DMS79 (cell line): ENCODE data around the gene CCL4.
"Not testable (repeated sequence)": the region's sequence is repeated elsewhere in the genome, so short reads cannot be mapped to it uniquely, and the experiment has no call there.

Experiments used
- DNase-seq: peaks from one replicate; lab custom pipeline; 2025; lab: John Stamatoyannopoulos, UW

CCL4 gene

DNA sequence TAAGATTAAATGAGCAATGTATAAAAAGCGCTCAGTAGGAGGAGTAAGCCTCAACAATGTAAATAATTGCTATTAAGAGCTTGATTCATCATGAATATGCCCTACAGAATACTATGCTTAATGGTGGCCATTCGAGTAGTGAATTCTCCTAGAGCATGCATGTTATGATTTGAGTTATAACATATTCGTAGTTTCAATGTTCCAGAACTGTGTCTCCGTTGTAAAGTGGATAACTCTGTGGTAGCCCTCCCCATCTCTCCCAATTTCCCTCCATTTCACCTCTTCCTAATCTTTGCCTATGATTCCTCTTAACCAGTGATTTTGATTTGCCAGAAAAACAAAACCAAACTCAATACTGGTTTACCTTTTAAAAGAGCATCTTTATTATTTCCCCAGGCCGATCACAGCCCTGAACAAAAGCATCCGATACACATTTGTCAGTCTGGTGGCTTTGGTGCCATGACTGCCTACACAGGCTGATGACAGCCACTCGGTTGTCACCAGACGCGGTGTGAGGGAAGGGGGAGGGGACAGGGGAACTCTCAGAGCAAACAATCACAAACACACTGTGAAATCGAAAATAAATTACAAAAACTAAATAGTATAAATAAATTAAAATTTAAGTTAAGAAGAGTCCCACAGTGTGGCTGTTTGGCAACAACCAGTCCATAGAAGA lies 15.6 kb upstream of the CCL4 start:
- not testable (repeated sequence) for DNase-seq

DNA sequence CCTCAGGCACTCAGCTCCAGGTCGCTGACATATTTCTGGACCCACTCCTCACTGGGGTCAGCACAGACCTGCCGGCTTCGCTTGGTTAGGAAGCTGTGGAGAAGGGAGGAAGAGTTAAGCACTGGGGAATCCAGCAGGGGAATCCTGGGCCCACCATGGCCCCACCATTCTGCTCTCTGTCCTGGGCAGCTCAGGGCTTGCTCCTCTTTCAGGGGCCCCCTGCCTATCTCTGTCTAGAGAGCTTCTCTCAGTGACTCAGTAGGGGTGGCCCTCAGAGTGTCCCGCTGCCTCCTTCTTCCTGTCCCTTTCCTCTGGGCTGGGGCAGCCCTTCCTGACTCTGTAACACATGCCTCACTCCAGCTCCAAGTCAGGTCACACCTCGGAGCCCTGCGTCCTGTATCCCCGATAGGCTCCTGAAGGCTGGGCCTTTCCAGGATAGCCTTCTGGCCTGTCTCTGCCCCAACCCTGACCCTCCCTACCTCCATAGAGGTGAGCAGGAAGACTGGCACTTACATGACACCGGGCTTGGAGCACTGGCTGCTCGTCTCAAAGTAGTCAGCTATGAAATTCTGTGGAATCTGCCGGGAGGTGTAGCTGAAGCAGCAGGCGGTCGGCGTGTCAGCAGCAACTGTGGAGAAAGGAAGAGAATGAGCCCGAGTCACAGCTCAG lies 14.8 kb upstream of the CCL4 start:
- DNase-seq: no peak

DNA sequence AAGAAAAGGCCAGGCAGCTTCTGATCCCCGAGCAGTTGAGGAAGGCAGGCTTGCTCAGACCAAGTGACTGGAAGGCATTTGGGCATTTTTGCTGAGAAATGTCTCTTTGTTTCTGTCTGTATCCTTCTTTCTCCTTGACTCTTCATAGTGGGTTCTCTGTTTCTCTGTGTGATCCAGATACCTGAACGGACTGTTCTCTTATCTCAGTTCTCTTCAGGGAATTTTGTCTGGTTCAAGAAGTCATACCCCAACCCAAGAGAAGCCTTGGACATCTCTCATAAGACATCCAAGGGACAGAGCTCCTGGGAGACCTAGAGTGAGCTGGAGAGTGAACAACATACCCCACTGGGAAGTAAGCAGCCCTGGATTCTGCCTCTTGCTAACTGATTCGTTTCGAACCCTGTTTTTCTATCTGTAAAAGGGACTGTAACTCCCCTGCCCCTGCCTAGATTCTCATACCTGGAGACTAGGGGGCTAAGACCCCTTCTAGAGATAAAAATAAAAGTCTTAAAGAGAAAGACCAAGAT lies 14.2 kb upstream of the CCL4 start:
- no peak for DNase-seq

DNA sequence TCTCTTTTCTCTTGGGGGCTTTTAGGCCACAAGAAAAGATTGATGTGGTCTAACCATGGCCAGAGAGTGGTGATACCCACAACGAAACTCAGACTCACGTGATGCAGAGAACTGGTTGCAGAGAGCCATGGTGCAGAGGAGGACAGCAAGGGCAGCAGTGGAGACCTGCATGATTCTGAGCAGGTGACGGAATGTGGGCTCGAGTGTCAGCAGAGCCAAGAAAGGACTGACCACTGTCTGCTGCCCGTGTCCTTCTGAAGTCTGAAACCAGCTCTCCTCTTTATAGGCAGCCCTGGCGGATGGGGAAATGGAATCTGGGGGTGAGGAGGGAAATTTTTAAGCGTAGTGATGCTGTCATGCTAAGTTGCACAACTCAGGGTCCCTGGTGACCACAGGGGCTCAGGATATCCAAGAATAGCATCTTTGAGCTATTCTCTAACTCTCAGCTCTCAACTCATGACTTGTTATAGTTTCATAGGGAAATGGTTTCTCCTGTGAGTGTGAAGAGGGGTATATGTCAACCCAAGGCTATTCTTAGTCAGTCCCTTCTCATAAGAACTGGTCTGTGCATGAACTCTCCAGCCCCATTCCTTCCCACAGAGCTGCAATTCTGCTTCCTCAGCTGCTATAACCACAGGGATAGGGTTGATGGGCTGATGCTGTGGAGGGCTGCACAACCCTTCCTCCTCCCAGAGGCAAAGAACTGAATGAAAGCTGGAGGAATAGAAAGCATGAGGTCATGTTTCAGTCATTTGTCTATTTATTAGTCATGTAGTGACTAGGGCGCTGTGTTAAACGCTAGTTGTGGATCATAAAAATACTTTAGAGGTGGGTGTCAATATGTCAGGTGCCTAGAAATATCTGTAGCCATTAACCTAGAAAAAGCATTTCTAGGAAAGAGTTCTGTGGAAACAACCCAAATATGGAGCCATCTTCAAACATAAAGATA lies 13.5 kb upstream of the CCL4 start, which contains the start of gene CCL3:
TSS of gene CCL3 (minus strand) at position 256 of the 949 bp plus-strand sequence. CDS start at position 171, 85 bp downstream.
- DNase-seq: no peak

DNA sequence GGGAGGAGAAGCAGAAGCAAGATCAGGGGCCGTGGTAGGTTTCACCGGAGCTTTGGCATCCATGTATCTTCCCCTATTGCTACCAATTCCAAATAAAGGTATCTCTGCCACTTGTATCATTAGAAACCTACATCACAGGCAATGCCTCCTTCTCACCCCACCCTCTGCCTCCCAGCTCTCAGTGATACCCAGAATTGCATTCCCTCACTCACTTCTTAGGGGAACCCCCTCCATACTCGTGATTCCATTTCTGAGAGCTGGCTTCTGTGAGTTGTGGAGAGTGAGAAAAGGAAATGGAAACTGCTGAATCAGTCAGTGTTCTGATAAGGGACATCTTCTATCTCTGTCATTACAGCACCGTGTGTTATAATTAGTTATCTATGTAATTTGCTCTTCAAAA lies 11.4 kb upstream of the CCL4 start:
- DNase-seq: no peak

DNA sequence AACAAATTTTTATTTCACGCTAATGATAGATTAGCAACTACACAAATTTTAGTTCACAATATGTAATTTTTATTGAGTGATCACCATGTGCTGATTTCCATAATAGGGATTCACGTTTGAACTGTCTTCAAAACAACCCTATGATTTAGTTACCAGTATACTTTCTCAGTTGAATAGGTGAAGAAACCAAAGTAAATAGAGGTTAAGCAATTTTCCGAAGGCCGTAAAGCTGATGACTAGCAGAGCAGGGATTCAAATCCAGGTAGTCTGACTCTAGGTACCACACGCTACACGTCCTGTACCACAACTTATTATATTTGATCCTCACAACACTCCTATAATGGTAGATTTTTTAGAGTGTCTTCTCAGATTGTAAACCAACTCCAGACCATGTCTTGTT lies 10.9 kb upstream of the CCL4 start:
- not testable (repeated sequence) for DNase-seq

DNA sequence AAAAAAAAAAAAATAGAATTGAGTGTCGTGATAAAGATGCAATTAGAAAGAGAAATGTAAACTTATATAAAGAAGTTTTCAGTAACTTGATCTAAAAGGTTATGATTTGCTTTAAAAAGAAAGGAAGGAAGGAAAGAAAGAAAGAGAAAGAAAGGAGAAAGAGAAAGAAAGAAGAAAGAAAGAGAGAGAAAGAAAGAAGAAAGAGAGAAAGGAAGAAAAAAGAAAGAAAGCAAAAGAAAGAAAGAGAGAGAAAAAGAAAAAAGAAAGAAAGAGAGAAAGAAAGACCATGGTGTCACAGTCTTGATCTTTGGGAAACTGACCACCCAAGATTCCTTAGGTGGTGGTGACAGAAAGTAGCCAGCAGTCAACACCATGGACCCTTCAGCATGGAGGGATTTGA lies 9.4 kb upstream of the CCL4 start:
- no peak for DNase-seq

DNA sequence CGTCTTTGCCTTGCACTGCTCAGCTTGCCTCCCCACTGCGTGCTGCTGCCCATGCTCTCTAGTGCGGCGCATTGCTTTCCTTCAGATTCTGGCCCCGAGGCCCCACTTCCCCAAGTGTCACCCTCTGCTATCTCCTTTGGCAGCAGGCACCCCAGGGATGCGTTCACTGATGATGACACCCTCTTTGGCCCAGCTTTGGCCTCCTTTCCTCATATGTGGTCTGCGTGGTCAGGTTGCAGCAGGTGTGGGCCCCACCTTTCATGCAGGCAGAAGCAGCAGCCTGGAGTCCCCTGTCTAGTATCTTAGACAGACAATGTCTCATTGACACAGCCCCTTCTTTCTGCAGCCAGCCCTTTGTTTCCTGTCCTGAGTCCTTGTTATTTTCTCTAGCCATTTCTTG lies 8.9 kb upstream of the CCL4 start:
- no peak for DNase-seq

DNA sequence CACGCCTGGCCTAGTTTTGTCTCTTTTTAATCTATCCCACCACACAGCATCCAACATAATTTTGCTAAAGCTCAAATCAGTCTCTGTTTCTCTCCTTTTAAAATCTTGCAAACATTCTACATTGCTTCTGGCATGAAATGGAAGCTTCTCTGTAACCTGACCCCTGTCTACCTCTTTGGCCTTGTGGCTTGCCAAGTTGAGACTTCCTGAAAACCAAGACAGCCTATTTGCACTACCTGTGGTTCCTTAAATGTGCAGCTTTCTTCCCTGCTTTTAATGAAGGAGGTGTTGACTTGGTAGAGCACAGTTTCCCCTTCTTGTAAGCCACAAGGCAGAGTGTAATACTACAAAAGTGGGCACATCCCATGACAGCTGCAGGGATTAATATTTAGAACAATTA lies 7.6 kb upstream of the CCL4 start:
- peak; percentile 4 for DNase-seq

DNA sequence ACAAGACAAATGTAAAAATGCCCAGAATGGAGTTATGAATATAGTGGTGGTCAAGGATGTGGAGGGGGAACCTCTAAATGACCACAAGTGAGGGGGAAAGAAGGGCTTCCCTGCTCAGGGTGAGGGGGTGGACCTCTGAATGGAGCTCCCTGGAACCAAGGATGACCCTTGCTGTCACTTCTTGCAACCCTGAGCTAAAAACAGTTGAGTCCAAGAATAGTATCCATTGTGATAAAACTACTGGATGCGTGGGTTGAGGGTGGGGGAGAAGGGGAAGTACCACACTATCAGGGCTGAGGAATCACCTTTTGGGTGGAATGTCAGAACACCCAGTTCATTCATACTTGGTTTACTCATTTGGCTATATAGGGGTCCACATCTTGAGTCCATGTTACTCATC lies 4.6 kb upstream of the CCL4 start:
- not testable (repeated sequence) for DNase-seq

DNA sequence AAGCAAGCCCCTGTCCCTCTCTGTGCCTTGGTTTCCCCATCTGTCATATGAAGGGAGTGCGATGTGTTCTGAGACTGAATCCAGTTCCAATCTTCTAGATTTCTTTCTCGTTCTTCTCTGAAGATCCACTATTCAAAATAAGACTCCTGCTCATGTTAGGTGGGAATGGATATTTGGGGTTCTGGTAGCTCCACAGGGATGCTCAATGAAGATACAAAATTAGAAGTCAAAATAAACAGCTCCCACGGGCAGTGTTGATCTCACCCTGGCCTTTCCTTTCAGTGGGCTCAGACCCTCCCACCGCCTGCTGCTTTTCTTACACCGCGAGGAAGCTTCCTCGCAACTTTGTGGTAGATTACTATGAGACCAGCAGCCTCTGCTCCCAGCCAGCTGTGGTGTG lies 619 bp downstream of the CCL4 start:
- DNase-seq: not testable (repeated sequence)

DNA sequence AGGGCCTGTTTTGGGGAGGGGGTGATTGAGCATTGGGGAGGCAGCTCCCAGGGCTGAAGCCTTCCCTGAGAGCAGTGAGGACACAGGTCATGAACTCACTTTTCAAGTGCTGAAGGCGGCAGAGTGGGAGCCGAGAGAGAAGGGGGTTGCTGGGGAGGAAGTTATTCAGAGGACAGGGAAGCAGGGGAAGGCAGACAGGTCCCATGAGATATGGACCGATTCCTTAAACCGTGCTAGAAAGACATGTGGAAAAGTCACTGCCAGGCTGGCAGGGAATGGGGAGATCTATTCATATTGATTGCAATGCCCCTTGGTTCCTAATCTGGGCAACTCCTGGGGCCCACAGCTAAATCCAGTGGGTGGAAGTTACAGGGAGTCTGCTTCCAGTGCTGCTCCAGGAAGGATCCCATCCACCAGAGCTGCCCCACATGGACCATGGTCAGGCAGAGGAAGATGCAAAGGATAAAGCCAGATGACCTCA lies 1.1 kb downstream of the CCL4 start:
- DNase-seq: no peak

DNA sequence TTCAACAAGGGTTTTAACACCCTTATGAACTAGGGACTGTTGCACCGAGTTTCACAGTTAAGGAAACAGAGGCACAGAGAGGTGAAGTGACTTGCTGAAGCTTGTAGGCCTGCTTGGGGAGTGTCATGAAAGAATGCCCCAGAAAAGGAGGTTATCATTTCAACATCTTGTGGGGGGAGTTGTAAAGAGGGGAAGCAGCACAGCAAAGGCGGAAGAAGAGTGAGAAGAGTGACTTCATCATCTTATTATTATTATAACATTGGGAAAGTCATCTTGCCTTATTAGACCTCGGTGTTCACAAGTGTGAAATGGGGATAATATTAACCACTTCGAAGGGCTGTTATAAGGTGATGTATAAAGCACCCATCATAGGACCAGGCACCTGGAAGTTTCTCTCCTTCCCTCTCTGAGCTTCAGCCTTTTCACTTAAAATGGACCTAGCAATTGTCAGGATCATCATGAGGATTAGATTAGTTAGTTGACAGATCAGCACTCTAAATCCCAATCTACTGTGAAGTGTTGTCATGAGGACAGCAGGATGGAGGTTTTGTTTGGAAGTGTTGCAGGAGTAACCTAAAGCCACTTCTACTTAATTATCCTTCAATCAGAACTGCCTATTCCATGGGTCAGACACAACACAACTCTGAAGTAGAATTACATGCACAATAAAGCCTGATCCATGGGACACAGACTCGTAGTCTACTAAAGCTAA lies 2.3 kb downstream of the CCL4 start:
- no peak for DNase-seq

DNA sequence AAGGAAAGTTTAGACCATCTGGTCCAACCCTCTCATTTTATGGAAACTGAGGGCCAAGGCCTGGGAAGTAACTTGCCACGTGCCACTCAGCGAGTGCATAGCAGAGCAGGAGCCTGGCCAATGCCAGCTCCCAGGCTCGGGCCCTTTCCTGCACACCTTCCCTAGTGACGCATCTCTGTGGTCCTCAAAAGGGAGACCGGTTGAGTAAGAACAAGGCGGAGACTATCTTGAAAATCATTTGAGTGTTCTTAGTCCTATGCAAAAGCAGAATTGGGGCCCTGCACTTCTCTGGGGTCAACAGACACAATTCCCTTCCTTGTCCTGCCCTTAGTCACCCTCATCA lies 2.8 kb downstream of the CCL4 start:
- DNase-seq: no peak

DNA sequence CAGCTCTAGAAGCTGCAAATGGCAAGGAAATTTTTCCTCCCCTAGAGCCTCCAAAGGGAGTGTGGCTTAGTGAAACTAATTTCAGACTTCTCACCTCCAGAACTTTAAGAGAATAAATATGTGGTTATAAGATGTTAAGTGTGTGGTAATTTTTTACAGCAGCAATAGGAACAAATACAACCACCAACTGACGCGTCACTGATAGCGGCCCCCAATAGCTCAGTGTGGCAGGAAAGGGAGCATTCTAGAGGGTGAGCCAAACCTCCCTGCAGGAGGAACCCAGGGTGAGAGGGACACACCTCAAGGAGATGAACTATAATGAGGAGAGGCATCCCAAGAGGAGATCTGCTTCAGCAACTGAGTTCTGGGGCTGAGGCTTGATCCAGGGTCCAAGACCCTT lies 4.0 kb downstream of the CCL4 start:
- no peak for DNase-seq

DNA sequence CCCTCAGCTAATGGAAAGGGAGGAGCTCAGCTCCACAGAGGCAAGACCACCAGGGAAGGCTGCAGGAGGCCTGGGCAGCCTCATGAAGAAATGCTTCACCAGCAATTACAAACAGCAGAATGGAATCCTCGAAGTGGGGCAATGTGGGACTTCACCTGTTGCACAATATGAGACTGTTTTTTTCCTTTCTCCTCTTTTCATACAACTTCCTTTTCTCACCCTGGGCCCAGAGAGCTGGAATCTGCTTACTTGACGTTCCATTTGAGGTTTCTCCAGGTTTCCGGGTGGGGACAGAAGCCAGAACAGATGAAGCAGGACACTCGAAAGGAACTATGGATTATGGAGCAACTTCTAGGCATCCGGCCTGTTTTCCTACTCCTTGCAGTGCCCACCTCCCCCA lies 4.6 kb downstream of the CCL4 start:
- DNase-seq: not testable (repeated sequence)

DNA sequence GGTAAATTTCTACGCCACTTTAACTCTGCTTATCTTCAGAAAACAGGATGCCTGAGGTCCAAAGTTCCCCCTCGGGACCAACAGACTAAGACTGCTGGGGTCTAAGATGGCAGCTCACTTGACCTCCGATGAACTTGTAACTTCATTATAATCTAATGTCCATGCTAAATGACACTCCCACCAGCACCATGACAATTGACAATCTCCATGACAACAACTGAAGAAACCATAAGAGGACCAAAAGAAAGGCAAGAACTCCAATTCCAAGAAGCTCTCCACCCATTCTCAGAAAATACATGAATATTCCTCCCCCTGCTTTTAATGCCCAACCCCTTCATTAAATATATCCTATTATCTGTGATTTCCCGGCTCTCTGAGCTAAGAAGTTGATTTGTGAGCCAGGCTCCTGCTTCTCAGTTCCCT lies 7.5 kb downstream of the CCL4 start:
- DNase-seq: no peak

DNA sequence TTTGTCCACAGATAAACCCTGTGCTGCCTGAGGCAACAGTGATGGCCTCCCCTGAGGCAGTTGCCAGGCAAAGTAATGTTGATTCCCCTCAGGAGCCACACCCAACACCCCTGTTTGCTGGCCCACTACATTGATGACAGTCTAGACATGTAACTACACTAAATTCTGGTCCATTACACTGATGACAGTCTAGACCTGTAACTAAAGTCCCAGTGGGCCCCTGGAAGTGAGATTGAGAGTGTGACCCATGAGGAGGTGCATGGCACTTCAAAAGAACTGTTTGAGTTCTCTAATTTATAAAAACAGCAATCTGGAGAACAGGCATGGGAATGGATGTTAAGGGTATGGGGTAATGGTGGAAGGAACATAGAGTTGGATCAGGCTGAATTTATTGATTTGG lies 8.9 kb downstream of the CCL4 start:
- no peak for DNase-seq

DNA sequence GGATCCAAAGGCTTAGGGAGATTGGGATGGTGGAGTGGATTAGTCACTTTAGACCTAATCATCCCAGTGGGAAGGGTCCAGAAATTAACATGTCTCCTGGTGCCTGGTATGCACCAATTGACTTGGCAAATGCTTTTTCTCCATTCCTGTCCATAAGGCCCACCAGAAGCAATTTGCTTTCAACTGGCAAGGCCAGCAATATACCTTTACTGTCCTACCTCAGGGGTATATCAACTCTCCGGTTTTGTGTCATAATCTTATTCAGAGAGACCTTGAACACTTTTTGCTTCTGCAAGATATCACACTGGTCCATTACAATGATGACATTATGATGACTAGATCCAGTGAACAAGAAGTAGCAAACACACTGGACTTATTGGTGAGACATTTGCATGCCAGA lies 9.5 kb downstream of the CCL4 start:
- not testable (repeated sequence) for DNase-seq

DNA sequence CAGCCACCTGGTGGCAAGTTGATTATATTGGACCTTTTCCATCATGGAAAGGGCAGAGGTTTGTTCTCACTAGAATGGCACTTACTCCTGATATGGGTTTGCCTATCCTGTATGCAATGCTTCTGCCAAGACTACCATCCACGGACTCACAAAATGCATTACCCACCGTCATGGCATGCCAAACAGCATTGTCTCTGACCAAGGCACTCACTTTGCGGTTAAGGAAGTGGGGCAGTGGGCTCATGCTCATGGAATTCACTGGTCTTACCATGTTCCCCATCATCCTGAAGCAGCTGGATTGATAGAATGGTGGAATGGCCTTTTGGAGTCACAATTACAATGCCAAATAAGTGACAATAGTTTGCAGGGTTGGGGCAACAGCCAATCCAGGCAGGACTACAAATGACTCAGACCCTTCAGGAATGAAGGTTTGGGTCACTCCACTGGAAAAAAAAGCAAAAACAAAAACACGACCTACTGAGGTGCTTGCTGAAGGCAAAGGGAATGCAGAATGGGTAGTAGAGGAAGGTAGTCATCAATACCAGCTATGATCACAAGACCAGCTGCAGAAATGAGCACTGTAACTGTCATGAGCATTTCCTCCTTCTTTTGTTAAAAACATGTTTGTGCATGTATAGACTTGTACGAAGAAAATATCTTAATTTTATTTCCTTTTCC lies 11.5 kb downstream of the CCL4 start:
- DNase-seq: not testable (repeated sequence)

DNA sequence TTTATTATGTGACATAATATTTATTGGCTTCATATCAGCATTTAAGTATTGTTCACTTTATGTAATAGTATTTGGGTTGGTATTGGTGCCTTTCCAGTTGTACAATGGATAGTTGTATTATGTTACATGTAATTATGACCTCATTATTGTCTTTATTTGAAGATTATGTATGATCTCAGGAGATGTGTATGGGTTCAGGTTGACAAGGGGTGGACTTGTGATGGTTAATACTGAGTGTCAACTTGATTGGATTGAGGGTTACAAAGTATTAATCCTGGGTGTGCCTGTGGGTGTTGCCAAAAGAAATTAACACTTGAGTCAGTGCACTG lies 12.0 kb downstream of the CCL4 start:
- not testable (repeated sequence) for DNase-seq
